ENCODE measurements around the gene FOXA3. TPM values are rescaled to one million over a fixed set of nuclear protein-coding genes. Genes with fewer than 3 reads are reported as not detected.
"Not testable (repeated sequence)": the region's sequence is repeated elsewhere in the genome, so short reads cannot be mapped to it uniquely, and the experiment has no call there.

Gene FOXA3
- total and polyA plus RNA-seq, 8 donors = 7.6 to 65.8 (median 18.9) TPM

- no peak for DNase-seq
- intact Hi-C loops (cut with DNase I; ENCODE audit: low total_unique reads) = no loop called here
- Histone ChIP-seq H3K36me3 (peaks cover 4 to 51% (median 32%) of the 10 kb centered on the region in 4 donors), H3K4me1 (peaks cover 0 to 12% (median 11%) of the 10 kb centered on the region in 4 donors), H3K9me3 (no peaks in the 10 kb centered on the region), H3K27me3 (no peaks in the 10 kb centered on the region), H3K27ac (no peak overlapping the region), H3K4me3 (no peak overlapping the region)
- TF ChIP-seq, protein P1, sequence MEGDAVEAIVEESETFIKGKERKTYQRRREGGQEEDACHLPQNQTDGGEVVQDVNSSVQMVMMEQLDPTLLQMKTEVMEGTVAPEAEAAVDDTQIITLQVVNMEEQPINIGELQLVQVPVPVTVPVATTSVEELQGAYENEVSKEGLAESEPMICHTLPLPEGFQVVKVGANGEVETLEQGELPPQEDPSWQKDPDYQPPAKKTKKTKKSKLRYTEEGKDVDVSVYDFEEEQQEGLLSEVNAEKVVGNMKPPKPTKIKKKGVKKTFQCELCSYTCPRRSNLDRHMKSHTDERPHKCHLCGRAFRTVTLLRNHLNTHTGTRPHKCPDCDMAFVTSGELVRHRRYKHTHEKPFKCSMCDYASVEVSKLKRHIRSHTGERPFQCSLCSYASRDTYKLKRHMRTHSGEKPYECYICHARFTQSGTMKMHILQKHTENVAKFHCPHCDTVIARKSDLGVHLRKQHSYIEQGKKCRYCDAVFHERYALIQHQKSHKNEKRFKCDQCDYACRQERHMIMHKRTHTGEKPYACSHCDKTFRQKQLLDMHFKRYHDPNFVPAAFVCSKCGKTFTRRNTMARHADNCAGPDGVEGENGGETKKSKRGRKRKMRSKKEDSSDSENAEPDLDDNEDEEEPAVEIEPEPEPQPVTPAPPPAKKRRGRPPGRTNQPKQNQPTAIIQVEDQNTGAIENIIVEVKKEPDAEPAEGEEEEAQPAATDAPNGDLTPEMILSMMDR (IDR thresholded peaks at IDR 0.05) = no peak
- no peak for TF ChIP-seq EP300 (IDR thresholded peaks at IDR 0.05)
- no peak for TF ChIP-seq POLR2AphosphoS5 (IDR thresholded peaks at IDR 0.05)
- no peak for TF ChIP-seq POLR2A (IDR thresholded peaks at IDR 0.05)
- WGBS, 5 donors = 83 to 92% (median 87%) methylated on average over 2 to 17 of the region's 17 CpGs
Observed at GRCh38 chr19:45890877-45891276, 26.8 kb downstream of the FOXA3 start.

DNA sequence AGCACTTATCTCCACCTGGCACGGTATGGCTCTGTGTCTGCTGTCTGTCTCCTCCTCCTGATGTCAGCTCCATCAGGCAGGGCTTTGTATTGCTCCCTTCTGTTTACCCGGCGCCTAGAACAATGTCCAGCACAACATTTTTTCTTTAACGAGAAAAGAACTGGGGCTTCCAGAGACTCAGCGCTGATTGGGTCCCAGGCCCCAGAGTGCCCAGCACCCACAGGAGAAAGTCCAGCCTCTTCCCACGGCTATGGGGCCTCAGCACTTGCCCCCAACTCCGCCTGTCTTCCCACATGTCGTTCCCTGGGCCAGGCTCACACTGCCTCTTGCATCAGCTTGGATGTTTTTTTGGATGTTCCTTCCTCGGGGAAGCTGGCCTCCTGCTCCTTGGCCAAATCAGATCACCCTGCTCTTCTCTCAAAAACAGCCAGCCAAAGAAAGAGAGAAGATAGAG lies 31.4 kb downstream of the FOXA3 start:
- H3K9me3 ChIP-seq = no peaks in the 10 kb centered on the region
- H3K36me3 ChIP-seq = peaks cover 30 to 78% (median 58%) of the 10 kb centered on the region in 4 donors
- no peak for DNase-seq
- intact Hi-C loops (cut with DNase I; ENCODE audit: low total_unique reads) = no loop called here
- WGBS, 5 donors = 82 to 88% (median 84%) methylated on average over 9 of the region's 9 CpGs
- H3K4me3 ChIP-seq = no peak overlapping the region
- no peak overlapping the region for H3K27ac ChIP-seq
- TF ChIP-seq, protein P1 (IDR thresholded peaks at IDR 0.05) = no peak
- TF ChIP-seq POLR2A (IDR thresholded peaks at IDR 0.05) (no peak), POLR2AphosphoS5 (IDR thresholded peaks at IDR 0.05) (no peak), EP300 (IDR thresholded peaks at IDR 0.05) (no peak)
- peaks cover under 1 to 9% (median 4%) of the 10 kb centered on the region in 4 donors for H3K4me1 ChIP-seq
- no peaks in the 10 kb centered on the region for H3K27me3 ChIP-seq

- H3K4me3 ChIP-seq; DNase-seq; H3K27ac ChIP-seq; intact Hi-C loops (cut with DNase I; ENCODE audit: low total_unique reads); H3K27me3 ChIP-seq; H3K9me3 ChIP-seq: not testable (repeated sequence)
- Histone ChIP-seq H3K36me3 (peaks cover 30 to 72% (median 53%) of the 10 kb centered on the region in 4 donors), H3K4me1 (peaks cover 6 to 14% (median 10%) of the 10 kb centered on the region in 4 donors)
- 87 to 95% (median 94%) methylated on average over 12 of the region's 12 CpGs for WGBS, 5 donors
Observed at GRCh38 chr19:45895983-45896599, 32.0 kb downstream of the FOXA3 start.

- intact Hi-C loops (cut with DNase I; ENCODE audit: low total_unique reads) = no loop called here
- WGBS, 5 donors = 90 to 94% (median 92%) methylated on average over 8 of the region's 8 CpGs
- Histone ChIP-seq H3K27ac (no peak overlapping the region), H3K36me3 (peaks cover 30 to 60% (median 48%) of the 10 kb centered on the region in 4 donors), H3K4me1 (peaks cover 13 to 25% (median 21%) of the 10 kb centered on the region in 4 donors), H3K9me3 (no peaks in the 10 kb centered on the region), H3K4me3 (no peak overlapping the region), H3K27me3 (no peaks in the 10 kb centered on the region)
- TF ChIP-seq POLR2A (IDR thresholded peaks at IDR 0.05) (no peak), EP300 (IDR thresholded peaks at IDR 0.05) (no peak), POLR2AphosphoS5 (IDR thresholded peaks at IDR 0.05) (no peak)
- TF ChIP-seq, protein P1 (IDR thresholded peaks at IDR 0.05) = no peak
- DNase-seq = no peak
Observed at GRCh38 chr19:45897261-45897812, 33.2 kb downstream of the FOXA3 start.

DNA sequence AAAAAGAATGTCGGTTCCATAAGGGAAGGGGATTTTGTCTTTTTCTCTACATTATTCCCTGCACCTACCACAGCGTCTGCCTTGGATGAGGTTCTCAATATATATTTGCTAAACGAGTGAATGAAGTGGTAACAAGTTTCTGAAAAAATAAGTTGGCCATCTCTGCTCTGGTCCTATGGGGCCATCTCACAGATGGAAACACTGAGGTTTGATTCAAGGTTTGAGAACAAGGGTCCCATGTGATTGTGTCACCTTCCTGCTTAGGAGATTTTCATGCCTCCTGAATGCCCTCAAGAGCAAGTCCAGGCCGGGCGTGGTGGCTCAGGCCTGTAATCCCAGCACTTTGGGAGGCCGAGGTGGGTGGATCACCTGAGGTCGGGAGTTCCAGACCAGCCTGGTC lies 35.1 kb downstream of the FOXA3 start:
- Histone ChIP-seq H3K36me3 (peaks cover 30 to 53% (median 47%) of the 10 kb centered on the region in 4 donors), H3K27me3 (no peaks in the 10 kb centered on the region), H3K4me1 (peaks cover 19 to 33% (median 30%) of the 10 kb centered on the region in 4 donors), H3K27ac (no peak overlapping the region), H3K4me3 (no peak overlapping the region), H3K9me3 (no peaks in the 10 kb centered on the region)
- no peak for DNase-seq
- TF ChIP-seq, protein P1 (IDR thresholded peaks at IDR 0.05) = no peak
- TF ChIP-seq POLR2A (IDR thresholded peaks at IDR 0.05) (no peak), EP300 (IDR thresholded peaks at IDR 0.05) (no peak), POLR2AphosphoS5 (IDR thresholded peaks at IDR 0.05) (no peak)
- intact Hi-C loops (cut with DNase I; ENCODE audit: low total_unique reads) = no loop called here
- 92 to 97% (median 93%) methylated on average over 6 to 7 of the region's 7 CpGs for WGBS, 5 donors
